Endothelial cell (in vitro differentiated cells): ENCODE measurements around the gene CNIH4. TPM values are rescaled to one million over a fixed set of nuclear protein-coding genes. Genes with fewer than 3 reads are reported as not detected.

Experiments used
- DNase-seq: peaks from one replicate; pipeline ENCODE4 v3.0.0; 2021; ENCODE audit warnings: low spot score
- H3K27ac Mint-ChIP-seq: one replicate; pipeline ENCODE4 v1.8.0; 2021; ENCODE audit warnings: mixed read lengths, inconsistent platforms; ENCODE audit not compliant: unreplicated experiment
- H3K27me3 Mint-ChIP-seq: one replicate; pipeline ENCODE4 v1.8.0; 2021; ENCODE audit warnings: mild to moderate bottlenecking, moderate library complexity, mixed read lengths, inconsistent platforms; ENCODE audit not compliant: unreplicated experiment
- H3K36me3 Mint-ChIP-seq: one replicate; pipeline ENCODE4 v1.8.0; 2021; ENCODE audit warnings: mild to moderate bottlenecking, low read depth, mixed read lengths, inconsistent platforms; ENCODE audit not compliant: unreplicated experiment
- H3K4me1 Mint-ChIP-seq: one replicate; pipeline ENCODE4 v1.8.0; 2021; ENCODE audit warnings: mild to moderate bottlenecking, mixed read lengths, inconsistent platforms; ENCODE audit not compliant: unreplicated experiment
- H3K4me3 Mint-ChIP-seq: one replicate; pipeline ENCODE4 v1.8.0; 2021; ENCODE audit warnings: mild to moderate bottlenecking, mixed read lengths, inconsistent platforms; ENCODE audit not compliant: unreplicated experiment
- H3K9me3 Mint-ChIP-seq: one replicate; pipeline ENCODE4 v1.8.0; 2021; ENCODE audit warnings: mixed read lengths, inconsistent platforms; ENCODE audit not compliant: unreplicated experiment
- total RNA-seq: library from RNA; stranded (reverse); fragmentation: NEBNext Ultra II Directional; extraction: Animal tissue kit (Norgen Biotek cat#: 25700); gene quantifications from one replicate; pipeline ENCODE4 v1.2.1, GENCODE V29; 2021; ENCODE audit not compliant: unreplicated experiment
- TF ChIP-seq, protein P1 (sequence below): fragments of 200-600 bp; sonication (generic); IDR thresholded peaks from one replicate; pipeline ENCODE4 v1.5.0; 2021; ENCODE audit warnings: antibody characterized with exemption; ENCODE audit not compliant: unreplicated experiment

Gene CNIH4
- total RNA-seq, 1 donor from 2014 or later, result 59.9 TPM

DNA sequence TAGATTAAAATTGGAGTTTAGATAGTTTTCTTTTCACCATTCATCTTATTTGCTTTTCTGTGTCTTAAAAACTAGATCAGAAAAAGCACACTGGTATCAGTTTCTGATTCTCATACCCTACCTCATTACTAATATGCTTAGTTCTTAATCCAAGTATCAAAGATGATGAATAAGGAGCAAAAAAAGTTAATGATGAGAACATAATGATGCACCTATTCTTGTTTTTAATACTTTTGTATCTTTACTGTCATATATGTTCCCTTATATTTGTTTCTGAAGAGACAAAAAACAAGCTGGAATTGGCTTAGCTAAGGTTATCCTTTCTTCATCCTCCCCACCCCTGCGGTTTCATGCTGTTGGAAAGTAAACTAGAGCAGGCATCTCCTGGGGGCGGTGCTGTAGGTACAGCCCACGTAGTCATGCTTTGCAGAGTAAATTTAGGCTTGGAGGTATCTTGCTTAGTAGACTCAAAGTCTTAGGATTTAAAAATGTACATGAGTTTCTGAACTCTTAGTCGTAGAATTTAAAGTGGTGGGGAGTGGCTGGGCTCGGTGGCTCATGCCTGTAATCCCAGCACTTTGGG, 16.4 kb downstream of the CNIH4 start:
- H3K4me3 Mint-ChIP-seq, result no peak overlapping the region

GRCh38 chr1:224375059-224375458, 18.4 kb downstream of the CNIH4 start:
- no peak overlapping the region for H3K27ac Mint-ChIP-seq
- peaks cover 34% of the 10 kb centered on the region for H3K36me3 Mint-ChIP-seq
- no peak for DNase-seq
- H3K9me3 Mint-ChIP-seq, result no peaks in the 10 kb centered on the region
- H3K4me3 Mint-ChIP-seq, result no peak overlapping the region
- H3K27me3 Mint-ChIP-seq, result no peaks in the 10 kb centered on the region
- H3K4me1 Mint-ChIP-seq, result no peaks in the 10 kb centered on the region
- TF ChIP-seq, protein P1, sequence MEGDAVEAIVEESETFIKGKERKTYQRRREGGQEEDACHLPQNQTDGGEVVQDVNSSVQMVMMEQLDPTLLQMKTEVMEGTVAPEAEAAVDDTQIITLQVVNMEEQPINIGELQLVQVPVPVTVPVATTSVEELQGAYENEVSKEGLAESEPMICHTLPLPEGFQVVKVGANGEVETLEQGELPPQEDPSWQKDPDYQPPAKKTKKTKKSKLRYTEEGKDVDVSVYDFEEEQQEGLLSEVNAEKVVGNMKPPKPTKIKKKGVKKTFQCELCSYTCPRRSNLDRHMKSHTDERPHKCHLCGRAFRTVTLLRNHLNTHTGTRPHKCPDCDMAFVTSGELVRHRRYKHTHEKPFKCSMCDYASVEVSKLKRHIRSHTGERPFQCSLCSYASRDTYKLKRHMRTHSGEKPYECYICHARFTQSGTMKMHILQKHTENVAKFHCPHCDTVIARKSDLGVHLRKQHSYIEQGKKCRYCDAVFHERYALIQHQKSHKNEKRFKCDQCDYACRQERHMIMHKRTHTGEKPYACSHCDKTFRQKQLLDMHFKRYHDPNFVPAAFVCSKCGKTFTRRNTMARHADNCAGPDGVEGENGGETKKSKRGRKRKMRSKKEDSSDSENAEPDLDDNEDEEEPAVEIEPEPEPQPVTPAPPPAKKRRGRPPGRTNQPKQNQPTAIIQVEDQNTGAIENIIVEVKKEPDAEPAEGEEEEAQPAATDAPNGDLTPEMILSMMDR, result no peak

More for the DNA sequence above, 16.4 kb downstream of the CNIH4 start:
- Mint-ChIP-seq H3K27me3 (no peaks in the 10 kb centered on the region), H3K4me1 (no peaks in the 10 kb centered on the region), H3K27ac (no peak overlapping the region), H3K9me3 (no peaks in the 10 kb centered on the region), H3K36me3 (peaks cover 33% of the 10 kb centered on the region)
- TF ChIP-seq, protein P1, result no peak
- no peak for DNase-seq

DNA sequence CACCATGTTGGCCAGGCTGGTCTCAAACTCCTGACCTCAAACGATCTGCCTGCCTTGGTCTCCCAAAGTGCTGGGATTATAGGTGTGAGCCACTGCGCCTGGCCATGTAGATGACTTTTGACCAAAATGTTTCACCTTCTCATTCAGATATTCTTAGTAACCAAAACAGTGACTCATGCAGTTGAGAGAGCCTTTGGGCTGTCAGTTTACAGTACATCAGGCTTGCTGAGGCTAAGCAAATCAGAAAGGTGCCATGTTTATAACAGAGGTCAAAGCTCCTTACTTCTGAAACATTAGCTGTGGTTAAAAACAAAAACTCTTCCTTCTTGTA, 21.0 kb downstream of the CNIH4 start:
- no peaks in the 10 kb centered on the region for H3K27me3 Mint-ChIP-seq
- H3K27ac Mint-ChIP-seq, result no peak overlapping the region
- no peak for DNase-seq
- H3K9me3 Mint-ChIP-seq, result no peaks in the 10 kb centered on the region
- peak overlapping the region; percentile 47 for H3K4me3 Mint-ChIP-seq
- H3K36me3 Mint-ChIP-seq, result peaks cover 21% of the 10 kb centered on the region
- TF ChIP-seq, protein P1, result no peak
- no peaks in the 10 kb centered on the region for H3K4me1 Mint-ChIP-seq

- no peak overlapping the region for H3K4me3 Mint-ChIP-seq
- H3K27me3 Mint-ChIP-seq, result no peaks in the 10 kb centered on the region
- TF ChIP-seq, protein P1, result no peak
- peaks cover 18% of the 10 kb centered on the region for H3K36me3 Mint-ChIP-seq
- H3K9me3 Mint-ChIP-seq, result no peaks in the 10 kb centered on the region
- H3K4me1 Mint-ChIP-seq, result no peaks in the 10 kb centered on the region
- DNase-seq, result no peak
- peak overlapping the region; percentile 32 for H3K27ac Mint-ChIP-seq
Observed at GRCh38 chr1:224378855-224379631, 22.4 kb downstream of the CNIH4 start.

DNA sequence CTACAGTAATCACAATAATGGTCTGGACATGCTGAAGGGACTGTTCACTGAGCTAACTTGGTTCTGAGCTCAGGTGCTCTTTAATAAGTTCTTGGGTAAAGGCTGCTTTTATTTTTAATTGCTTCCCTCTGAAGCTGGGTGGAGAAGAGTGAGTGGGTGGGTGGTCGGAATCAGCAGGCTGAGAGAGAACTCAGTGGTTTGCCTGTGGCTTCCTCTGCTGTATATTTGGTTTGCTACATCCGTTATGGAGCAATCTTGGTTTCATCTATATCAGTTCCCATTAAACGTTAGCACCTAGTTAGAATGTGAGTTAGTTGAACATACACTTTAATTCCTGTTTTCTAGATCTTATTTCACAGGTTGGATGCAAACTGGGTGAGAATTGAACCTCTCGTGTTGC, 23.3 kb downstream of the CNIH4 start:
- Mint-ChIP-seq H3K4me3 (no peak overlapping the region), H3K27ac (no peak overlapping the region), H3K27me3 (no peaks in the 10 kb centered on the region), H3K4me1 (no peaks in the 10 kb centered on the region), H3K9me3 (no peaks in the 10 kb centered on the region), H3K36me3 (peaks cover 18% of the 10 kb centered on the region)
- TF ChIP-seq, protein P1, result no peak
- no peak for DNase-seq
